SJSA1 (cell line): Measurements from ENCODE around the gene GGTLC1. TPM values are rescaled to one million over a fixed set of nuclear protein-coding genes. Genes with fewer than 3 reads are reported as not detected.
"Not testable (repeated sequence)": the region's sequence is repeated elsewhere in the genome, so short reads cannot be mapped to it uniquely, and the experiment has no call there.

Experiments
- DNase-seq, 2 experiments: peaks; one replicate each; pipeline ENCODE4 v3.0.0-alpha.2; 2015 to 2020; ENCODE audit warnings: low spot score in 2 of 2, low read depth in 1 of 2
- H3K27ac ChIP-seq: fragments of 250-450 bp; sonication (Bioruptor Pico); 2 replicates; pipeline ENCODE4 v1.5.1; 2020; ENCODE audit warnings: mild to moderate bottlenecking, moderate library complexity
- H3K27me3 ChIP-seq: fragments of 250-450 bp; sonication (Bioruptor Pico); replicated peaks from 2 replicates; pipeline ENCODE4 v1.5.1; 2020; ENCODE audit warnings: mild to moderate bottlenecking, moderate library complexity
- H3K36me3 ChIP-seq: fragments of 250-450 bp; sonication (Bioruptor Pico); 2 replicates; pipeline ENCODE4 v1.5.1; 2020; ENCODE audit warnings: mild to moderate bottlenecking
- H3K4me1 ChIP-seq: fragments of 250-450 bp; sonication (Bioruptor Pico); replicated peaks from 2 replicates; pipeline ENCODE4 v1.6.1; 2021; ENCODE audit warnings: mild to moderate bottlenecking
- H3K4me3 ChIP-seq: fragments of 250-450 bp; sonication (Bioruptor Pico); 2 replicates; pipeline ENCODE4 v1.5.1; 2020; ENCODE audit warnings: mild to moderate bottlenecking
- H3K9me3 ChIP-seq: fragments of 250-450 bp; sonication (Bioruptor Pico); replicated peaks from 2 replicates; pipeline ENCODE4 v1.5.1; 2020; ENCODE audit warnings: mild to moderate bottlenecking
- total RNA-seq: library from RNA; depleted of rRNA; stranded (reverse); fragments of >200 nt; shearing (Covaris generic); gene quantifications from 2 replicates; pipeline ENCODE4 v1.2.3, GENCODE V29; 2014

The GGTLC1 gene
- total RNA-seq, 1 experiment from 2014 or later = not detected

DNA sequence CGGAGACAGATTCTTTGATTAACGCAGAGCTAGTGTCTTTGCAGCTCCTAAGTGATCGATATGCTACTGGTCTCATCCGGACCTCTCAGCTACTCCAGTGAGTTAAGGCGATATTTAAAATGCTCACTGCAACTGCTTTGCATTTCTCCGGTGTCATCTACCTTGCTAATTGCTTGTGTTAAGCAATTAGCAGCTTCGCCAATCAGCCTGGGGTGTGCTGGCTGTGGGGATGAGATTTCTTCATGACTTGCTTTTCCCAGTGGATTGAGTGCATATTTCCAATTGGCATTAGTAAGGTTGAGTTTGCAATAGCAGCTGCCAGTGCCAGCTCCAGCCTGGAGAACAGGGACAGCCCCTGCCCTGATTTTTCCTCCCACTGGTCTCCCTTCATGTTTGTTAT, 18.0 kb upstream of the GGTLC1 start:
- H3K9me3 ChIP-seq = no peaks in the 10 kb centered on the region
- H3K4me3 ChIP-seq = no peak overlapping the region
- H3K4me1 ChIP-seq = no peaks in the 10 kb centered on the region
- no peak overlapping the region for H3K27ac ChIP-seq
- 0 out of 2 replicates have a peak, but pooled peaks cover 3% of the 10 kb centered on the region for H3K27me3 ChIP-seq
- no peak for DNase-seq
- no peaks in the 10 kb centered on the region for H3K36me3 ChIP-seq

DNA sequence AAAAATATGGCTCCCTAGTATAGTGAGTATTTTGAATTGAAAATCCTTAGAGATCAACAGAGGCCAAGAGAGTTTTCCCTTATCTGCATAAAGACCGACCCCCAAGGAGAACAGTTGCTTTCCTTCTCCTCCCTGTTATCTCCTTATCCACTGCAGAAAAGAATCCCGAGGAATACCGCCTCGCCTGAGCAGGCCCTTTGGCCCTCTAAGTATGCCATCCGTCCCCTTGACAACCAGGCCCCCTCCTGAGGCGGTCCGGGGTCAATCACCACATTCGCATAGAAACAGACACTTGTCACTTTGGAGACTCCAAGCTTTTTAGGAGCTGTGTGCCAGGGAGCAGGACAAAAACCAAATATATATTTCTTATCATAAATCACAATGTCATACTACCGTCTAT, 15.9 kb upstream of the GGTLC1 start:
- no peak for DNase-seq
- Histone ChIP-seq H3K4me1 (no peaks in the 10 kb centered on the region), H3K9me3 (no peaks in the 10 kb centered on the region), H3K27me3 (0 out of 2 replicates have a peak, but pooled peaks cover 3% of the 10 kb centered on the region), H3K36me3 (no peaks in the 10 kb centered on the region), H3K27ac (no peak overlapping the region), H3K4me3 (no peak overlapping the region)

GRCh38 chr20:24002896-24003295, 14.3 kb upstream of the GGTLC1 start:
- no peak overlapping the region for H3K4me3 ChIP-seq
- no peaks in the 10 kb centered on the region for H3K4me1 ChIP-seq
- H3K27ac ChIP-seq = no peak overlapping the region
- no peak for DNase-seq
- H3K9me3 ChIP-seq = no peaks in the 10 kb centered on the region
- no peaks in the 10 kb centered on the region for H3K36me3 ChIP-seq
- H3K27me3 ChIP-seq = 0 out of 2 replicates have a peak, but pooled peaks cover 3% of the 10 kb centered on the region

DNA sequence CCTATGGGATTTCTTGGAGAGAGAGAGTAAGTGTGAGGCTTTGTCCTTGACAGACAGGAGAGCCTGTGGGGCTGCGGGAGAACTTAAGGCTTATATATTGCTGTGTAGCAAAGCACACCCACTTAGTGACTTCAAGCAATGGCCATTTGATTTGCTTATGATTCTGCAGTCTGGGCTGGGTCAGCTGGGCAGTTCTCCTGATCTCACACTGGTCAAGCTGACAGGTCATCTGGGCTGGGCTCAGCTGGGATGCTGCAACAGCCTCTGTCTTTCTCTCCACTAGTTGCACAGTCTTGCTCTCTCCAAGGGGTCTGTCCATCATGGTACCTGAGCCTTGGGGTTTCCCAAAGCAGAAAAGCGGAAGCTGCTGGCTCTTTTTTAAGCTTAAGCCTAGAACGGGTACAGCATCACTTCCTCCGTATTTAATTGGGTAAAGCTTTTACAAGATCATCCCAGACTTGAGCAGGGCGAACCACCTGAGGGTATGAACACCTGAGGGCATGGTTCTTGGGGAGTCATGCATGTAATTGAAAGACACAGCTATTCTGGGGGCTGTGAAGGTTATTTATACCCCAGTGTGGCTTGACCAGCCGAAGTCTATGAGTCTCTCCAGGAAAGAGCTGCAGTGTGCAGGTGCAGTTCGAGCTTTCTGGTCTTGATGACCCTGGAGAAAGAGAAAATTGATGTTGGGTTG, 13.3 kb upstream of the GGTLC1 start:
- Histone ChIP-seq H3K4me1 (no peaks in the 10 kb centered on the region), H3K27ac (no peak overlapping the region), H3K27me3 (0 out of 2 replicates have a peak, but pooled peaks cover 3% of the 10 kb centered on the region), H3K9me3 (no peaks in the 10 kb centered on the region), H3K36me3 (no peaks in the 10 kb centered on the region), H3K4me3 (no peak overlapping the region)
- no peak for DNase-seq

- peaks cover 4% of the 10 kb centered on the region; the same call in 1 of the 2 replicates for H3K27me3 ChIP-seq
- no peak for DNase-seq
- no peaks in the 10 kb centered on the region for H3K9me3 ChIP-seq
- no peak overlapping the region for H3K27ac ChIP-seq
- no peak overlapping the region for H3K4me3 ChIP-seq
- H3K36me3 ChIP-seq = no peaks in the 10 kb centered on the region
- no peaks in the 10 kb centered on the region for H3K4me1 ChIP-seq
Measured at GRCh38 chr20:23998844-23999243, 10.3 kb upstream of the GGTLC1 start.

- H3K9me3 ChIP-seq = no peaks in the 10 kb centered on the region
- H3K4me3 ChIP-seq = no peak overlapping the region
- H3K36me3 ChIP-seq = no peaks in the 10 kb centered on the region
- peaks cover 4% of the 10 kb centered on the region; the same call in 1 of the 2 replicates for H3K27me3 ChIP-seq
- H3K27ac ChIP-seq = no peak overlapping the region
- H3K4me1 ChIP-seq = no peaks in the 10 kb centered on the region
- no peak for DNase-seq
Measured at GRCh38 chr20:23998392-23998791, 9.8 kb upstream of the GGTLC1 start.

DNA sequence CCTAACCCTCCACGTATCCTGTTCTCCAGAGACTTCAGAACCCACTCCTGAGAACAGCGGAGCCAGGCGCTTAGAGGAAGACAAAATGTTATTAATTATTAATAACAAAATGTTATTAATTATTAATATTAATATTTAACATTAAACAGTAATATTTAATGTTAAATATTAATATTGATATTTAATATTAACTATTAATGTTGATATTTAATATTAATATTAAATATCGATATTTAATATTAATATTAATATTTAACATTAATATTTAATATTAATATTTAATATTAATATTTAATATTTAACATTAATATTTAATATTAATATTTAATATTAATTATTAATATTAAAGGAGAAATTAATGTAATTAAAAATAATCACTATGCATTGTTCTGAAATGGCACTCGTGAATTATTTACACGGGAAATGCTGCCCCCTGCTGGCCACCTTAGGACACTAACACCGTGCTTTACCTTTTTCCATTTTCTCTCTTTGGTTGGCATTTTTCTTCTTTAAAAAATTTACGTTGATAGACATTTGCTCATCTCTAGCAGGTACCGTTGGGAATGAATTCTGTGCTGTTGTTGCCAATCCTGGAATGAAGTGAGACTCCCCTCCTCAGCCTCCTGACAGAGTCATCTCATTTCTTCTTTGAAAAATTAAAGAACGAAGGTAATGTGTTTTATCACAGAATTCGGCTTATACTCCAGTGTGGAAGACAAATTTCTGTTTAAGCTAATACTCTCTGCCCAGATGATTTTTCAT, 7.5 kb upstream of the GGTLC1 start:
- Histone ChIP-seq H3K4me3 (no peak overlapping the region), H3K36me3 (no peaks in the 10 kb centered on the region), H3K4me1 (no peaks in the 10 kb centered on the region), H3K27ac (no peak overlapping the region), H3K27me3 (peaks cover 4% of the 10 kb centered on the region; the same call in 1 of the 2 replicates), H3K9me3 (no peaks in the 10 kb centered on the region)
- no peak for DNase-seq

DNA sequence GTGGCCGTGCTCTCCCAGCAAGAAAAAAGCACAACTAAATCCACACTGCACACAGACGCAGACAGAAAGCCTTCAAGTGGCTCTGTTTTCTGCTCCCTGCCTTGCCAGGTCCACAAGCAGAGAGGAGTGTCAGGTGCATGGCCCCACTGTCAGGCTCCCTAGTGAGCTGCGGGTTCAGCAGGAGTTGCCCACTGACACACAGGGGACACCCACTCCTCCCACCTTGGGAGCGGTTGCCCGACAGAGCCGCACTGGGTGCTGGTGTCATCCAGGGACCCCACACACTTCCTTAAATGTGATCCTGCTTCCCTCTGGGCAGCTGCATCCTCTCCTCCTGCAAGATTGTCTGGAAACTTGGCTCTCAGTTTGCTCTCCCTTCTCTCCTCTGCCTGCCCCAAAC, 6.7 kb upstream of the GGTLC1 start:
- not testable (repeated sequence) for H3K27ac ChIP-seq, H3K4me3 ChIP-seq, H3K9me3 ChIP-seq, H3K36me3 ChIP-seq, H3K27me3 ChIP-seq, H3K4me1 ChIP-seq
- peak in 1 of 2 experiments; percentile 11 for DNase-seq

DNA sequence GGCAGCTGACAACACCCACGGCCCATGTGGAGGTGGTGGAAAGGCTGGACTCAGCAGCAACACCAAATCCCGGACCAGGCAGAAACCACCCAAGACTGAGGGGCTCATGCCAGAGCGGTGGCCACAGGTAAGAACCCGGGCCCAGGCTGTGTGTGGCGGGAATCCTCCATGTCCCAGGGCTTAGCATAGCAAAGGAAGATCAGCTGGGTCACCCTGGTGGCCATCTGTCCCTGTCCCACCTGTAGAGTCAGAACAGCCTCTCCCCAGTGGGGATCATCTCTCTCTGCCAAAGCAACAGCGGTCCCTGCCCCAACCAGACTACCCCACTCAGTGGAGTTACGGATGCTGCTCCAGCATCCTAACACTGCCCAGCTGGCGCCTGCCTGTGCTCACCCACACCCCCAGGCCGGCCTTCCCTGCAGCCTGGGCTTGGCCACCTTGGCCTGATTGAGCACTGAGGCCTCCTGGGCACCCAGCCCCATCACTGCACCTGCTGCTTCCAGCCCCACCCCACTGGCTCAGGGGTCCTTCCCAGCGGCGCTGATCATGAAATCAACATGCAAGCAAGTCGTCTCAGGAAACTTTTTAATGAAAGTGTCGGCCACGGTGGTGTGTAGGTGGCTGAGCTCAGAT, 5.5 kb upstream of the GGTLC1 start:
- H3K4me3 ChIP-seq, H3K9me3 ChIP-seq, H3K36me3 ChIP-seq, H3K4me1 ChIP-seq, H3K27ac ChIP-seq, DNase-seq, H3K27me3 ChIP-seq: not testable (repeated sequence)

DNA sequence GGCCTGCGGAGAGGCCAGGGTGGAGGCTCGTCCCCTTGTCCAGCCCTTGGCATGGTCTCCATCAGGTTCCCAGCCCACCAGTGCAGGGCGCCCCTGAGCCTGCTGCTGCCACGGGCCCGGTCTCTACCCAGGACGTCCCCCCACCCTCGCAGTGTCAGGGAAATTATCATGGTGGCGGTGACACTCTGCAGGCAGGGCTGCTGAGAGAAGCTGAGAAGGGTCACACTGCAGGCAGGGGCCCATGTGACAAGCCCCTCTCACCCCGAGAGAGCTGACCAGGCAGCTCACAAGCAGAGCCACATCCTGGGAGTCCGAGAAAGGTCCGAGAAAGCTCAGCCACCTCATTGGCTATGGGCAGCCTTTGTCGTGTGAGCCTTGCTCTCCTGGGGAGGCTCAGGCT, 4.9 kb upstream of the GGTLC1 start:
- H3K27me3 ChIP-seq, DNase-seq, H3K27ac ChIP-seq, H3K4me1 ChIP-seq, H3K4me3 ChIP-seq, H3K9me3 ChIP-seq, H3K36me3 ChIP-seq: not testable (repeated sequence)

DNA sequence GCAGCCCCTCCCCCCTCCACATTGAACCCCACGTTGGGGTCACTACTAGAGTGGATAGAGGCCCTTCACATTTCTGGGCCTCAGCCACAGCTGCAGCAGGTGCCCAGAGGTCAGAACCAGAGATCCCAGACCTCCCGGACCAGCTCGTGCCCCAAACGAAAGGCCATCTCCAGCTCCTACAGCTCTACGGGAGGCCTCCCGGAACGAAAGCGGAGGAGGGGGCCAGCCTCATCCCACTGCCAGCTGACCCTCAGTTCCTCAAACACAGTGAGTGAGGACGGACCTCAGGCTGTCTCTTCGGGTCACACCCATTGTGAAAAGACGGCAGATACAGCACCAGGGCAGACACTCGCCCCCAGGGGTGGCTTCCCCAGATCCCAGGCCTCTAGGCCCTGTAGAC, 1.7 kb upstream of the GGTLC1 start:
- not testable (repeated sequence) for H3K27me3 ChIP-seq, DNase-seq, H3K36me3 ChIP-seq, H3K4me1 ChIP-seq, H3K27ac ChIP-seq, H3K4me3 ChIP-seq, H3K9me3 ChIP-seq

DNA sequence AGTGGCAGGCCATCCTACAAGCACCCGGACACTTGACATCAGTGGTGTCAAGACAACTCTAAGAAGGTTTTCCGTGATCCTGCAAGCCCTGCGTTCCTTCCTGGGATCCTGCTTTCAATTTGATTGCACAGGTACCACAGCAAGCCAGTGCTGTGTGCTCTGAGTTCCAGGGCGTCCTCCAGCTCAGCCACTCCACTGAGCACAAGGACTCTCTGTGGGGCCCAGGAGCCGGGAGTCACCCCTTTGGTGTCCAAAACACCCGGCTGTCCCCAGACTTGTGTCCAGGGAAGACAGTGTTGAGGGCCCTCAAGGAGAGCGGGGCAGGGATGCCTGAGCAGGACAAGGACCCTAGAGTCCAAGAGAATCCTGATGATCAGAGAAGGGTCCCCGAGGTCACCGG, 387 bp upstream of the GGTLC1 start:
- not testable (repeated sequence) for H3K9me3 ChIP-seq, H3K36me3 ChIP-seq, H3K4me1 ChIP-seq, H3K27ac ChIP-seq, H3K4me3 ChIP-seq, DNase-seq, H3K27me3 ChIP-seq

- not testable (repeated sequence) for H3K4me3 ChIP-seq, H3K36me3 ChIP-seq, H3K9me3 ChIP-seq, H3K27ac ChIP-seq, H3K4me1 ChIP-seq, H3K27me3 ChIP-seq
- peak in 1 of 2 experiments; percentile 8 for DNase-seq
Measured at GRCh38 chr20:23986716-23987115, 1.9 kb downstream of the GGTLC1 start.

DNA sequence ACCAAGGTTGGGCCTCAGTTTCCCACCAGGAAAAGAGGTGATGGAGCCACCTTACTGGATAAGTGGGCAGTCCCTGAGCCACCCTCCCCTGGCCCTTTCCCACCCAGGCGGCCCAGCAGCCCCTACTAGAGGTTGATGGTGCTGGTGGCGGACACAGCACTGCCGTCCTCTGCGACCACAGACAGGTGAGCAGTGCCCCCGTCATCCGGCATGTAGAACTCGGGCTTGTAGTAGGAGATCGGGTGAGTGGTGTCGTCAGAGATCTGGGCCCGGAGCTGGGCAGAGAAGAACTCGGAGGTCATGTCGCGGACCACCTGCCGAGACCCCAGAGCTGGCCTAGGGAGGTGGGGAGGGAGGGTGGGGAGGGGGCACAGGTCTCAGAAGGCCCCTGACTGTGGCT, 2.3 kb downstream of the GGTLC1 start:
- H3K4me1 ChIP-seq, H3K27ac ChIP-seq, H3K4me3 ChIP-seq, H3K9me3 ChIP-seq, H3K36me3 ChIP-seq, H3K27me3 ChIP-seq: not testable (repeated sequence)
- DNase-seq = peak in 1 of 2 experiments; percentile 22
